Stimulated activated CD8-positive, alpha-beta memory T cell treated with anti-CD3 and anti-CD28 coated beads, Interleukin-7, amount 100 ng/mL, for 24 hours (primary cell): ENCODE results near the gene TBC1D3D.
"Not testable (repeated sequence)": the region's sequence is repeated elsewhere in the genome, so short reads cannot be mapped to it uniquely, and the experiment has no call there.

Experiments
- DNase-seq: peaks from one replicate; pipeline ENCODE4 v3.0.0-alpha.2; 2020; ENCODE audit warnings: low read depth

The TBC1D3D gene

DNA sequence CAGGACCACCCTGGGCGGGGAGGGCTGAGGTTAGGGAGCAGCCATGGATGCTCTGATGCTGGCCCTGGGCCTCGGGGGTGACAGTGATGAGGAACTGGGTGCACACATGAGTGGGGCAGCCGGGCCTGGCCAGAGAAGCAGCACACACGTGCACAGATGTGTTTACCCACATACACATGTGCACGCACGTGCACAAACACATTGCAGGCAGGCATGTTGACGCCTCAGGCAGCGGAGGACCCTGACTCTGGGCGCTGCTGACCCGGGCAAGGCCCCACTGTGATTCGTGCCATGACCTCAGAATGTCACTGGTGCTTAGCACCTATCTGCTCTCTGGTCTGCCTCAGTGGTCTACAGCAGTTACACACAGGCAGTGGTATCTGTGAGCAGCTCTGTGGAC is at the start of gene TBC1D3D:
TSS of gene TBC1D3D (plus strand) at position 301 of the 400 bp plus-strand sequence. CDS start 1,585 bp downstream, outside the sequence.
- not testable (repeated sequence) for DNase-seq

DNA sequence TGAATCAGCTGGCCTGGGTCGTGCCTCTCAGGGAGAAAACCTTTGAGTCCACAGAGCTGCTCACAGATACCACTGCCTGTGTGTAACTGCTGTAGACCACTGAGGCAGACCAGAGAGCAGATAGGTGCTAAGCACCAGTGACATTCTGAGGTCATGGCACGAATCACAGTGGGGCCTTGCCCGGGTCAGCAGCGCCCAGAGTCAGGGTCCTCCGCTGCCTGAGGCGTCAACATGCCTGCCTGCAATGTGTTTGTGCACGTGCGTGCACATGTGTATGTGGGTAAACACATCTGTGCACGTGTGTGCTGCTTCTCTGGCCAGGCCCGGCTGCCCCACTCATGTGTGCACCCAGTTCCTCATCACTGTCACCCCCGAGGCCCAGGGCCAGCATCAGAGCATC is 14.8 kb upstream of the TBC1D3D start, which contains the start of gene TBC1D3L:
TSS of gene TBC1D3L (minus strand) at position 101 of the 400 bp plus-strand sequence. CDS start 1,540 bp downstream, outside the sequence.
- not testable (repeated sequence) for DNase-seq
